ENCODE results near the gene MGMT. TPM values are rescaled to one million over a fixed set of nuclear protein-coding genes. Genes with fewer than 3 reads are reported as not detected.

MGMT gene
- total RNA-seq, 4 donors from 2014 or later = 25.6 to 32.2 (median 29.5) TPM

DNA sequence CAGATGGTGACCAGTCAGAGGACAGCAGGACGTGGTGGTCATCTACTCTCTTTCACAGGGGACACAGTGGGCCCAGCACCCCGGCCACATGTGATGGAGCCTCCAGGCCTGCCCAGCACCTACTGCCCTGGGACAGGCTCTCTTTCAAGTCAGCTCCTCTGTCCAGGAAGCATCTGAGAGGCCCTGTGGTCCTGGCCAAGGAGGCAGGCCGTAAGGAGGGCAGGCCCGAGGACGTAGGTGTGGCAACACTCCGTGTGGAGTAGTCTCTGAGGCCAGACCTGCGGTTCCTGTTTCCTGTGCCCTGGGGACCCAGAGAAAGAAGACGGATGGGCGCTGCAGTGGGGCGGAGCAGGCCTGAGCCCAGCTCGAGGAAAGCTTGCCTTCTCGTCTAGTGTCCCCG, 317.9 kb downstream of the MGMT start:
- H3K27me3 ChIP-seq = no peaks in the 10 kb centered on the region
- H3K4me1 ChIP-seq = no peaks in the 10 kb centered on the region
- H3K4me3 ChIP-seq = no peak overlapping the region
- 59% methylated on average over 12 of the region's 13 CpGs for WGBS
- no peaks in the 10 kb centered on the region for H3K36me3 ChIP-seq
- H3K27ac ChIP-seq = no peak overlapping the region
- DNase-seq (ENCODE audit: low spot score in 2 of 2) = peak in 1 of 2 donors; percentile 24
- TF ChIP-seq POLR2AphosphoS5 (IDR thresholded peaks at IDR 0.05) = no peak
- H3K9me3 ChIP-seq = peaks cover 5% of the 10 kb centered on the region

DNA sequence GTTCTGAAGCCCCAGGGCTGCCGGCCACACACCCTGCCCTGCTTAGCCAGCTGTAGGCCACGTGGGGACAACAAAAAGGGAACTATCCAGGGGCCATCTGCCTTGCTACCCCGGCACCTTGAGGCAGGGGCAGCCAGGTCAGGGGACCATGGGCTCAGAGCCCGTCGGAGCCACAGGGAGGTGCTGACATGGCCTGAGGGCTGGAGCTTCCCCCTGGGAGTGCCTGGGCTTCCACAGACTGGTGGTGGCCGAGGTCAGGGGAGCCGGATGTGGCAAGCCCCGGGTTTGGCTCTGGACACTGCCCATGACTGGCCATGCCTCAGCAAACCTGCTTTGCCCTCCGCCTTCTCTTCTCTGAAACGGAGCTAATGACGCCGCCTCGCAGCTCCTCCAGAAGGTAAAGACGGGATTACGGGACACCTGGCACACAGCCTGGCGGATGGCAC, 318.5 kb downstream of the MGMT start:
- 84% methylated on average over 13 of the region's 16 CpGs for WGBS
- Histone ChIP-seq H3K4me3 (no peak overlapping the region), H3K27me3 (no peaks in the 10 kb centered on the region), H3K4me1 (no peaks in the 10 kb centered on the region), H3K27ac (no peak overlapping the region), H3K36me3 (no peaks in the 10 kb centered on the region), H3K9me3 (peaks cover 5% of the 10 kb centered on the region)
- TF ChIP-seq, protein P1, sequence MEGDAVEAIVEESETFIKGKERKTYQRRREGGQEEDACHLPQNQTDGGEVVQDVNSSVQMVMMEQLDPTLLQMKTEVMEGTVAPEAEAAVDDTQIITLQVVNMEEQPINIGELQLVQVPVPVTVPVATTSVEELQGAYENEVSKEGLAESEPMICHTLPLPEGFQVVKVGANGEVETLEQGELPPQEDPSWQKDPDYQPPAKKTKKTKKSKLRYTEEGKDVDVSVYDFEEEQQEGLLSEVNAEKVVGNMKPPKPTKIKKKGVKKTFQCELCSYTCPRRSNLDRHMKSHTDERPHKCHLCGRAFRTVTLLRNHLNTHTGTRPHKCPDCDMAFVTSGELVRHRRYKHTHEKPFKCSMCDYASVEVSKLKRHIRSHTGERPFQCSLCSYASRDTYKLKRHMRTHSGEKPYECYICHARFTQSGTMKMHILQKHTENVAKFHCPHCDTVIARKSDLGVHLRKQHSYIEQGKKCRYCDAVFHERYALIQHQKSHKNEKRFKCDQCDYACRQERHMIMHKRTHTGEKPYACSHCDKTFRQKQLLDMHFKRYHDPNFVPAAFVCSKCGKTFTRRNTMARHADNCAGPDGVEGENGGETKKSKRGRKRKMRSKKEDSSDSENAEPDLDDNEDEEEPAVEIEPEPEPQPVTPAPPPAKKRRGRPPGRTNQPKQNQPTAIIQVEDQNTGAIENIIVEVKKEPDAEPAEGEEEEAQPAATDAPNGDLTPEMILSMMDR (IDR thresholded peaks at IDR 0.05) = no peak
- TF ChIP-seq POLR2AphosphoS5 (IDR thresholded peaks at IDR 0.05) (no peak), POLR2A (IDR thresholded peaks at IDR 0.05) (no peak), EP300 (IDR thresholded peaks at IDR 0.05) (no peak)
- peak in 1 of 2 donors; percentile 44 for DNase-seq (ENCODE audit: low spot score in 2 of 2)

DNA sequence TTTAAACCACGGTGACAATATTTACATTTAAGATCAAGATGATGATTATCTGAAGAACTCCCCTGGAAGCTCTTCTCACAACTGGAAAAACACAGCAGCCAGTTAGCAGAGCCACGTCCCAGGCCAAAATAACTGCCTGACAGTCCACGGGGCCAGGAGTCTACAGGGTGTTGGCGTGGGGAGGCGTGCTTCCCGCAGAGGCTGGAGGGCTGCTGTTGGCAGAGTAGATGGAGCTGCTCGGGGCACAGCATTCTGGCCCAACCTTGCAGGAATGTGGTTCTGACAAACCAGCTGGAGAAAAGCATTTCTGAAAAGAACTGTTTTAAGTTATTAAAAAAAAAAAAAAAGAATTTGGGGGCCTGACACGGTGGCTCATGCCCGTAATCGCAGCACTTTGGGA, 319.2 kb downstream of the MGMT start:
- Histone ChIP-seq H3K36me3 (no peaks in the 10 kb centered on the region), H3K4me3 (no peak overlapping the region), H3K27ac (no peak overlapping the region), H3K27me3 (no peaks in the 10 kb centered on the region), H3K4me1 (no peaks in the 10 kb centered on the region), H3K9me3 (peaks cover 5% of the 10 kb centered on the region)
- peak in 1 of 2 donors; percentile 36 for DNase-seq (ENCODE audit: low spot score in 2 of 2)
- WGBS = 69% methylated on average over 10 of the region's 10 CpGs
- TF ChIP-seq POLR2A (IDR thresholded peaks at IDR 0.05) = no peak
- TF ChIP-seq, protein P1 (IDR thresholded peaks at IDR 0.05) = no peak
- no peak for TF ChIP-seq POLR2AphosphoS5 (IDR thresholded peaks at IDR 0.05)
- no peak for TF ChIP-seq EP300 (IDR thresholded peaks at IDR 0.05)

- TF ChIP-seq EP300 (IDR thresholded peaks at IDR 0.05) (no peak), POLR2A (IDR thresholded peaks at IDR 0.05) (no peak), POLR2AphosphoS5 (IDR thresholded peaks at IDR 0.05) (no peak)
- TF ChIP-seq, protein P1 (IDR thresholded peaks at IDR 0.05) = no peak
- no peak overlapping the region for H3K27ac ChIP-seq
- H3K9me3 ChIP-seq = peaks cover 5% of the 10 kb centered on the region
- H3K4me1 ChIP-seq = no peaks in the 10 kb centered on the region
- 96% methylated on average over 5 of the region's 5 CpGs for WGBS
- DNase-seq (ENCODE audit: low spot score in 2 of 2) = peak in 1 of 2 donors; percentile 19
- H3K27me3 ChIP-seq = no peaks in the 10 kb centered on the region
- no peaks in the 10 kb centered on the region for H3K36me3 ChIP-seq
- H3K4me3 ChIP-seq = no peak overlapping the region
Observed at GRCh38 chr10:129787557-129787956, 320.5 kb downstream of the MGMT start.

DNA sequence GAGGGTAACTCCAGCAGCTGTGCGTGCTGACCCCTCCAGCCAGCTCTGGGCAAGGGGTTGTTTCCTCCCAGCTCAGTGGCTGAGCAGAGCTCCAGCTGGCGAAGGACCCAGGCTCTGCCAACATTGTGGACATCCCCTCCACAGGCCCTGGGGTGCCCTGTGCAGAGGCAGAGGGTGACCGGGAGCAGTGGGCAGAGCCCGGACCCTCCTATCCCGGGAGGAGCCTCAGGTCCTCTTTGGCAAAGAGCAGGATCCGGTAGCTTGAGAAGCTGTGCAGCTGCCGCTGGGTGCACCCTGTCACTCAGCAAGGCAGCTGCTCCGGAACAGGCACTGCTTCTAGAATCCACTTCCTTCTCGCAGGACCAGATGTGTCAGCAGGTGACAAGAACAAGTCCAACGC, 321.2 kb downstream of the MGMT start:
- TF ChIP-seq, protein P1 (IDR thresholded peaks at IDR 0.05) = no peak
- TF ChIP-seq POLR2AphosphoS5 (IDR thresholded peaks at IDR 0.05) (no peak), EP300 (IDR thresholded peaks at IDR 0.05) (no peak), POLR2A (IDR thresholded peaks at IDR 0.05) (no peak)
- peaks cover 5% of the 10 kb centered on the region for H3K9me3 ChIP-seq
- 94% methylated on average over 6 of the region's 10 CpGs for WGBS

More for the DNA sequence above, 321.2 kb downstream of the MGMT start:
- Histone ChIP-seq H3K4me1 (no peaks in the 10 kb centered on the region), H3K27me3 (no peaks in the 10 kb centered on the region), H3K27ac (no peak overlapping the region), H3K4me3 (no peak overlapping the region), H3K36me3 (no peaks in the 10 kb centered on the region)
- peak in 1 of 2 donors; percentile 33 for DNase-seq (ENCODE audit: low spot score in 2 of 2)
